ENCODE data around the gene ARHGEF28. TPM values are rescaled to one million over a fixed set of nuclear protein-coding genes. Genes with fewer than 3 reads are reported as not detected.

ARHGEF28 gene
- total RNA-seq, 1 donor: 26.2 TPM

DNA sequence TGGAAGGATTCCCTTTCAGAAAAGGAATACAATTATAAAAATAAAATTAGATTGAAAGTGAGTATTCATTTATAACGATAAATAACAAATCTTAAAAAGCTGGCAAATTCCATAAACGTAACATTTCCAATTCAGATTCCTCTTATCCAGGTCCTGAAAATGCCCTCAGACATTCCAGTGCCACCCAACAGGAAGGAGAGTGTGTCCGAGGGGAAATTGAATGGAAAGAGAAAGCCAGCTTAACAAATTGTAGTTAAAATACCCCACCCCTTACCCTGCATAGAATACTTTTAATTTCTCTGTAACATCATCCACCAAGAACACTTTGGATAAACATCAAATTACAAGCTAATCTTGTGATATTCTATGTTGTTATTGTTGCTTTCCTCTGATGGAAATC, 72.0 kb downstream of the ARHGEF28 start:
- no peak for DNase-seq (ENCODE audit: low read depth)
- no peak overlapping the region for H3K4me3 ChIP-seq (ENCODE audit: low read depth, low read length)
- TF ChIP-seq, protein P1, sequence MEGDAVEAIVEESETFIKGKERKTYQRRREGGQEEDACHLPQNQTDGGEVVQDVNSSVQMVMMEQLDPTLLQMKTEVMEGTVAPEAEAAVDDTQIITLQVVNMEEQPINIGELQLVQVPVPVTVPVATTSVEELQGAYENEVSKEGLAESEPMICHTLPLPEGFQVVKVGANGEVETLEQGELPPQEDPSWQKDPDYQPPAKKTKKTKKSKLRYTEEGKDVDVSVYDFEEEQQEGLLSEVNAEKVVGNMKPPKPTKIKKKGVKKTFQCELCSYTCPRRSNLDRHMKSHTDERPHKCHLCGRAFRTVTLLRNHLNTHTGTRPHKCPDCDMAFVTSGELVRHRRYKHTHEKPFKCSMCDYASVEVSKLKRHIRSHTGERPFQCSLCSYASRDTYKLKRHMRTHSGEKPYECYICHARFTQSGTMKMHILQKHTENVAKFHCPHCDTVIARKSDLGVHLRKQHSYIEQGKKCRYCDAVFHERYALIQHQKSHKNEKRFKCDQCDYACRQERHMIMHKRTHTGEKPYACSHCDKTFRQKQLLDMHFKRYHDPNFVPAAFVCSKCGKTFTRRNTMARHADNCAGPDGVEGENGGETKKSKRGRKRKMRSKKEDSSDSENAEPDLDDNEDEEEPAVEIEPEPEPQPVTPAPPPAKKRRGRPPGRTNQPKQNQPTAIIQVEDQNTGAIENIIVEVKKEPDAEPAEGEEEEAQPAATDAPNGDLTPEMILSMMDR (IDR thresholded peaks at IDR 0.05; ENCODE audit: insufficient read depth, low read length): no peak

GRCh38 chr5:73701566-73701965, 75.6 kb downstream of the ARHGEF28 start:
- DNase-seq (ENCODE audit: low read depth): no peak

GRCh38 chr5:73702534-73702933, 76.5 kb downstream of the ARHGEF28 start:
- TF ChIP-seq, protein P1 (IDR thresholded peaks at IDR 0.05; ENCODE audit: insufficient read depth, low read length): no peak
- DNase-seq (ENCODE audit: low read depth): no peak
- H3K4me3 ChIP-seq (ENCODE audit: low read depth, low read length): no peak overlapping the region

More at GRCh38 chr5:73701566-73701965, 75.6 kb downstream of the ARHGEF28 start:
- H3K4me3 ChIP-seq (ENCODE audit: low read depth, low read length): no peak overlapping the region
- TF ChIP-seq, protein P1 (IDR thresholded peaks at IDR 0.05; ENCODE audit: insufficient read depth, low read length): no peak

- H3K4me3 ChIP-seq (ENCODE audit: low read depth, low read length): no peak overlapping the region
- TF ChIP-seq, protein P1 (IDR thresholded peaks at IDR 0.05; ENCODE audit: insufficient read depth, low read length): no peak
- no peak for DNase-seq (ENCODE audit: low read depth)
Observed at GRCh38 chr5:73702951-73703350, 77.0 kb downstream of the ARHGEF28 start.

GRCh38 chr5:73705364-73705763, 79.4 kb downstream of the ARHGEF28 start:
- H3K4me3 ChIP-seq (ENCODE audit: low read depth, low read length): no peak overlapping the region
- TF ChIP-seq, protein P1 (IDR thresholded peaks at IDR 0.05; ENCODE audit: insufficient read depth, low read length): no peak
- no peak for DNase-seq (ENCODE audit: low read depth)

DNA sequence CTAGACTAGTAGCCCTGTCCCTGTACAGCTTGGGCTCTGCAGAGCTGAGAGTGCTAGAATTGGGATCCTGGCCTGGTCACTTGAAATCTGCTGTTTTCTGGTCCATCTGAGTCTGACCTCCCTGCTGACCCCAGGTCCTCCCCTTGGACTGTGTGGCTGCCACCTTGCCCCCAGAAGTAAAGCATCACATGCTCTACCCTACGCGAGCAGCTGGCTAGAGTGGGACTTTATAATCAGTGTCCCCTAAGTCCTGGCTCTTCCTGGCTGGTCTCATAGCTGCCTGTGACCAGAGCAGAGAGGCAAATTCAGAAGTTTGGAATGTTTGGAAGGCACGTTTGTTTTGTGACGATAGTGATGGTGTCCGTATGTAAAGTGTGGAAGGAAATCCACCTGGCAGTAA, 81.0 kb downstream of the ARHGEF28 start:
- DNase-seq (ENCODE audit: low read depth): no peak
- TF ChIP-seq, protein P1 (IDR thresholded peaks at IDR 0.05; ENCODE audit: insufficient read depth, low read length): no peak
- no peak overlapping the region for H3K4me3 ChIP-seq (ENCODE audit: low read depth, low read length)

- DNase-seq (ENCODE audit: low read depth): no peak
Observed at GRCh38 chr5:73709536-73710129, 83.6 kb downstream of the ARHGEF28 start.

More at GRCh38 chr5:73709536-73710129, 83.6 kb downstream of the ARHGEF28 start:
- TF ChIP-seq, protein P1 (IDR thresholded peaks at IDR 0.05; ENCODE audit: insufficient read depth, low read length): no peak
- H3K4me3 ChIP-seq (ENCODE audit: low read depth, low read length): no peak overlapping the region
